GM12892 (cell line): ENCODE results near the gene ZNF649.
"Not testable (repeated sequence)": the region's sequence is repeated elsewhere in the genome, so short reads cannot be mapped to it uniquely, and the experiment has no call there.

Source experiments
- DNase-seq: peaks from one replicate; pipeline ENCODE4 v3.0.0; 2011; ENCODE audit not compliant: insufficient read length
- FAIRE-seq: peaks from 2 replicates; lab custom pipeline; 2011; peaks lifted over from hg19 to GRCh38; lab: Jason Lieb, UNC
- POLR2A ChIP-seq: IDR thresholded peaks from 2 replicates; pipeline ENCODE4 v1.6.1; 2011; ENCODE audit warnings: low read depth, low read length, control low read depth
- POLR2AphosphoS5 ChIP-seq: IDR thresholded peaks from 2 replicates; pipeline ENCODE4 v1.6.1; 2011; ENCODE audit warnings: low read depth, low read length, control low read depth
- TAF1 ChIP-seq: IDR thresholded peaks from 2 replicates; pipeline ENCODE4 v1.6.1; 2011; ENCODE audit warnings: low read depth, mild to moderate bottlenecking, control low read depth, low read length, borderline replicate concordance

Gene ZNF649

GRCh38 chr19:51916167-51916566 is 11.3 kb upstream of the ZNF649 start:
- FAIRE-seq (no peak), DNase-seq (no peak)
- TF ChIP-seq TAF1 (no peak), POLR2A (no peak), POLR2AphosphoS5 (no peak)

- FAIRE-seq, result no peak
- TF ChIP-seq TAF1 (no peak), POLR2AphosphoS5 (no peak), POLR2A (no peak)
These were observed 10.6 kb upstream of the ZNF649 start for GRCh38 chr19:51915324-51915867.

GRCh38 chr19:51907981-51908380 is 3.2 kb upstream of the ZNF649 start:
- DNase-seq, FAIRE-seq: not testable (repeated sequence)

More at GRCh38 chr19:51915324-51915867, 10.6 kb upstream of the ZNF649 start:
- DNase-seq, result no peak

- not testable (repeated sequence) for DNase-seq, FAIRE-seq
These were observed 1.3 kb upstream of the ZNF649 start for GRCh38 chr19:51906108-51906507.

- DNase-seq, result not testable (repeated sequence)
These were observed 822 bp upstream of the ZNF649 start for GRCh38 chr19:51905639-51906038.

GRCh38 chr19:51905206-51905605 is 389 bp upstream of the ZNF649 start:
- DNase-seq (no peak), FAIRE-seq (no peak)
- TF ChIP-seq TAF1 (0 out of 2 replicates have a peak, but pooled peaks have one; percentile 3), POLR2AphosphoS5 (no peak), POLR2A (no peak)

More at GRCh38 chr19:51905639-51906038, 822 bp upstream of the ZNF649 start:
- not testable (repeated sequence) for FAIRE-seq

GRCh38 chr19:51903192-51903591 is 1.6 kb downstream of the ZNF649 start:
- DNase-seq (no peak), FAIRE-seq (no peak)
- TF ChIP-seq TAF1 (no peak), POLR2A (no peak), POLR2AphosphoS5 (no peak)

GRCh38 chr19:51901860-51902259 is 3.0 kb downstream of the ZNF649 start:
- FAIRE-seq, result no peak
- TF ChIP-seq POLR2AphosphoS5 (no peak), TAF1 (no peak), POLR2A (no peak)
- no peak for DNase-seq

GRCh38 chr19:51891193-51891747 is 13.5 kb downstream of the ZNF649 start:
- no peak for FAIRE-seq

GRCh38 chr19:51889934-51890333 is 14.9 kb downstream of the ZNF649 start:
- FAIRE-seq, result no peak
- DNase-seq, result no peak
- TF ChIP-seq POLR2A, result no peak
- no peak for TF ChIP-seq TAF1
- TF ChIP-seq POLR2AphosphoS5, result no peak

More at GRCh38 chr19:51891193-51891747, 13.5 kb downstream of the ZNF649 start:
- DNase-seq, result no peak
- TF ChIP-seq POLR2A, result no peak
- no peak for TF ChIP-seq POLR2AphosphoS5

- FAIRE-seq (no peak), DNase-seq (no peak)
- TF ChIP-seq POLR2AphosphoS5 (no peak), TAF1 (no peak), POLR2A (no peak)
These were observed 17.0 kb downstream of the ZNF649 start, which contains the start of gene ZNF577 for GRCh38 chr19:51887522-51888498. Gene ZNF577 (minus strand): TSS chr19:51887951. CDS start chr19:51880382, 7,569 bp downstream.

- no peak for FAIRE-seq
- TF ChIP-seq POLR2AphosphoS5, result no peak
- TF ChIP-seq POLR2A, result no peak
- no peak for TF ChIP-seq TAF1
- no peak for DNase-seq
These were observed 20.1 kb downstream of the ZNF649 start for GRCh38 chr19:51884713-51885112.
